DND-41 (cell line): Measurements from ENCODE around the gene ADAM10.

Experiments
- ATAC-seq: fragments of 200-7000 bp; cut with Tn5 transposase; 3 replicates; pipeline ENCODE4 v1.9.1; 2021; ENCODE audit warnings: low read depth; ENCODE audit not compliant: insufficient read depth
- DNase-seq: peaks from one replicate; pipeline ENCODE4 v3.0.0-alpha.2; 2020
- H2AFZ ChIP-seq: 2 replicates; pipeline ENCODE4 v1.6.0; 2012; ENCODE audit warnings: low read depth, low read length
- H3K27ac ChIP-seq: 2 replicates; pipeline ENCODE4 v1.5.1; 2012; ENCODE audit warnings: low read length, inconsistent platforms
- H3K27me3 ChIP-seq: fragments of 200-600 bp; sonication (generic); 2 replicates; pipeline ENCODE4 v1.6.0; 2012; ENCODE audit warnings: low read length, mild to moderate bottlenecking, inconsistent platforms; ENCODE audit not compliant: insufficient read depth, poor library complexity
- H3K36me3 ChIP-seq: 2 replicates; pipeline ENCODE4 v1.5.1; 2012; ENCODE audit warnings: low read length, inconsistent platforms; ENCODE audit not compliant: insufficient read depth
- H3K4me1 ChIP-seq: 2 replicates; pipeline ENCODE4 v1.5.1; 2012; ENCODE audit warnings: mild to moderate bottlenecking, low read length; ENCODE audit not compliant: insufficient read depth
- H3K4me2 ChIP-seq: 2 replicates; pipeline ENCODE4 v1.6.0; 2012; ENCODE audit warnings: mild to moderate bottlenecking, moderate library complexity, low read length, inconsistent platforms; ENCODE audit not compliant: insufficient read depth
- H3K4me3 ChIP-seq, 2 experiments: fragments of 200-600 bp in 1 of 2; shearing (Covaris generic) in 1 of 2; 2 replicates each; pipeline ENCODE4 v1.5.1; 2012 to 2016; ENCODE audit warnings: inconsistent platforms in 2 of 2, low read length in 2 of 2, mild to moderate bottlenecking in 2 of 2, low read depth in 1 of 2, moderate library complexity in 1 of 2
- H3K79me2 ChIP-seq: 2 replicates; pipeline ENCODE4 v1.6.0; 2012; ENCODE audit warnings: low read length, inconsistent platforms; ENCODE audit not compliant: insufficient read depth
- H3K9ac ChIP-seq: 2 replicates; pipeline ENCODE4 v1.6.0; 2012; ENCODE audit warnings: low read depth, mild to moderate bottlenecking, inconsistent platforms, low read length, moderate library complexity
- H3K9me3 ChIP-seq: 2 replicates; pipeline ENCODE4 v1.5.1; 2012; ENCODE audit warnings: low read length, moderate library complexity, mild to moderate bottlenecking, inconsistent platforms; ENCODE audit not compliant: insufficient read depth, severe bottlenecking
- H4K20me1 ChIP-seq: 2 replicates; pipeline ENCODE4 v1.6.0; 2012; ENCODE audit warnings: low read length; ENCODE audit not compliant: insufficient read depth
- EZH2 ChIP-seq: IDR thresholded peaks from 3 replicates; pipeline ENCODE4 v1.6.1; 2012; ENCODE audit warnings: borderline replicate concordance, low read depth, mild to moderate bottlenecking, moderate library complexity, low read length, inconsistent platforms; ENCODE audit not compliant: severe bottlenecking
- TF ChIP-seq, protein P1 (sequence below): IDR thresholded peaks from 2 replicates; pipeline ENCODE4 v1.5.1; 2012; ENCODE audit warnings: borderline replicate concordance, low read length, moderate library complexity, mild to moderate bottlenecking; ENCODE audit not compliant: poor library complexity, severe bottlenecking; ENCODE audit errors: extremely low read depth

The ADAM10 gene

DNA sequence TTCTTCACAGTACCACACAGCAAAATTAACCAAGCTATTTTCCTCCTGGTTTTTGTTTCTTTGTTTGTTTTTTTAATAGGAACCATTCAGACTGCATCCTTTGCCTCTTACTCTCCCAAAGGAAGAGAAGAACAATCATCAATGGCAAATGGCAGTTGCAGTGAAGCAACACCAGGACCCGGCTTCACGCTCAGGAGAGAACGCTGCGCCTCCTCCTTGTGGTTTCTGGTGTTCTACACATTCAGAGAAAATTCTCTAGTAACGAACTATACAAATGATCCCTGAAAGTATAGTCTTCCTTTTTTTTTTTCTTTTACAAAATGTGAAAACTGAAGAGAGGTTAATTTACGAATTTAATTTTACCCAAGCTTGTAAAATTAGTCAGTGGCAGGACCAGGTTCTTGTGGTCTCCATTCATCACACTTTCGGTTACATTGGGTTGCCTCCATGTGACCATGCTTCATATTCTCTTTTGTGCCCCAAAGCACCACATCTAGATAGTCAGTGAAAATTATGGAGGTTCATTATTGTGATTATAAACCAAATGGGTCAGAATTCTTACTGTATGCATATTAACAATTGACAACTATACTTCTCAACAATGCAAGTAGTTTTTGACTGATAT, 11.0 kb upstream of the ADAM10 start:
- H3K4me1 ChIP-seq = no peaks in the 10 kb centered on the region
- H3K79me2 ChIP-seq = no peaks in the 10 kb centered on the region
- no peak overlapping the region for H3K9ac ChIP-seq
- H3K9me3 ChIP-seq = peaks cover 9% of the 10 kb centered on the region
- no peak for DNase-seq
- H3K27ac ChIP-seq = no peak overlapping the region
- TF ChIP-seq, protein P1, sequence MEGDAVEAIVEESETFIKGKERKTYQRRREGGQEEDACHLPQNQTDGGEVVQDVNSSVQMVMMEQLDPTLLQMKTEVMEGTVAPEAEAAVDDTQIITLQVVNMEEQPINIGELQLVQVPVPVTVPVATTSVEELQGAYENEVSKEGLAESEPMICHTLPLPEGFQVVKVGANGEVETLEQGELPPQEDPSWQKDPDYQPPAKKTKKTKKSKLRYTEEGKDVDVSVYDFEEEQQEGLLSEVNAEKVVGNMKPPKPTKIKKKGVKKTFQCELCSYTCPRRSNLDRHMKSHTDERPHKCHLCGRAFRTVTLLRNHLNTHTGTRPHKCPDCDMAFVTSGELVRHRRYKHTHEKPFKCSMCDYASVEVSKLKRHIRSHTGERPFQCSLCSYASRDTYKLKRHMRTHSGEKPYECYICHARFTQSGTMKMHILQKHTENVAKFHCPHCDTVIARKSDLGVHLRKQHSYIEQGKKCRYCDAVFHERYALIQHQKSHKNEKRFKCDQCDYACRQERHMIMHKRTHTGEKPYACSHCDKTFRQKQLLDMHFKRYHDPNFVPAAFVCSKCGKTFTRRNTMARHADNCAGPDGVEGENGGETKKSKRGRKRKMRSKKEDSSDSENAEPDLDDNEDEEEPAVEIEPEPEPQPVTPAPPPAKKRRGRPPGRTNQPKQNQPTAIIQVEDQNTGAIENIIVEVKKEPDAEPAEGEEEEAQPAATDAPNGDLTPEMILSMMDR = no peak
- TF ChIP-seq EZH2 = no peak
- no peak for ATAC-seq
- H3K27me3 ChIP-seq = no peaks in the 10 kb centered on the region
- no peak overlapping the region for H2AFZ ChIP-seq
- H3K4me2 ChIP-seq = no peak overlapping the region
- H4K20me1 ChIP-seq = no peaks in the 10 kb centered on the region
- H3K4me3 ChIP-seq = no peak overlapping the region
- H3K36me3 ChIP-seq = no peaks in the 10 kb centered on the region

DNA sequence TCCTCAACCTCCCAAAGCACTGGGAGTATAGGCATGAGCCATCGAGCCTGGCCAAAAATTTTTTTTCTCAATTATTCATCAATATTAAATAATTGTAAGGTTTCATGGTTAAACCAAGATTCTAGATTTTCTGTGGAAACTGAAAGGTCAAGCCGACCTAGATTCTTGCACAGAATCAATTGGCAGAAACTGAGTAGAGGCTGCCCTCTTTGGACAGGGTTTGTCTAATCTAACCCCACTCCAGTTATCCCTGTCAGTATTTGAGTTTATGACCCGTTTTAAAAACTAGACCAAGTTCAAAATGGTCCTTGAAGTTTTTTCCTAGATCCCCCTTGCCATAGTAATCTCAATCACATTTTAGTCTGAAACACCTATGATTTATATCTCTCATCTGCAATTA, 8.6 kb upstream of the ADAM10 start:
- ATAC-seq (no peak), DNase-seq (no peak)
- H3K4me3 ChIP-seq = no peak overlapping the region
- TF ChIP-seq, protein P1 = no peak
- no peak for TF ChIP-seq EZH2
- H3K27me3 ChIP-seq = no peaks in the 10 kb centered on the region
- H2AFZ ChIP-seq = no peak overlapping the region
- H3K4me2 ChIP-seq = no peak overlapping the region
- no peaks in the 10 kb centered on the region for H3K9me3 ChIP-seq
- H3K9ac ChIP-seq = no peak overlapping the region
- H3K36me3 ChIP-seq = no peaks in the 10 kb centered on the region
- no peak overlapping the region for H3K27ac ChIP-seq
- H3K4me1 ChIP-seq = no peaks in the 10 kb centered on the region
- H4K20me1 ChIP-seq = no peaks in the 10 kb centered on the region
- no peaks in the 10 kb centered on the region for H3K79me2 ChIP-seq

DNA sequence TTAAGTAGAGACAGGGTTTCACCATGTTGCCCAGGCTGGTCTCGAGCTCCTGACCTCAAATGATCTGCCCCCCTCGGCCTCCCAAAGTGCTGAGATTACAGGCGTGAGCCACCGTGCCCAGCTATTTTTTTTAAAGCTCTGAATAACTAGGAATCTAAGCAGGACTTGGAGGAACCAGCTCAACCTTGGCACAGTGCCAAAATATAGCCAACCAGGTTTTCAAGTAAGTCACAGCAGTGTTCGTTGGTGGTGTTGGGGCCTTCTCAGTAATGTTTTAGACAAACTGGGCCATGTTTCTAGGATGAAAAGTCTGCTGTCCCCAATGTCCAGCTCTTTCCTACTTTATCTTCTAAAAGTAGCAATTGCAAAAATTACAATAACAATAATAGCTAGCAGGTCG, 6.4 kb upstream of the ADAM10 start:
- Histone ChIP-seq H3K27ac (no peak overlapping the region), H2AFZ (no peak overlapping the region), H3K9me3 (no peaks in the 10 kb centered on the region), H3K79me2 (no peaks in the 10 kb centered on the region), H3K9ac (no peak overlapping the region), H3K4me2 (no peak overlapping the region), H3K4me1 (no peaks in the 10 kb centered on the region), H3K4me3 (no peak overlapping the region), H3K27me3 (no peaks in the 10 kb centered on the region), H4K20me1 (no peaks in the 10 kb centered on the region), H3K36me3 (no peaks in the 10 kb centered on the region)
- ATAC-seq = no peak
- no peak for DNase-seq
- no peak for TF ChIP-seq EZH2
- TF ChIP-seq, protein P1 = no peak
